Measurements from ENCODE around the gene ARHGEF28.

DNA sequence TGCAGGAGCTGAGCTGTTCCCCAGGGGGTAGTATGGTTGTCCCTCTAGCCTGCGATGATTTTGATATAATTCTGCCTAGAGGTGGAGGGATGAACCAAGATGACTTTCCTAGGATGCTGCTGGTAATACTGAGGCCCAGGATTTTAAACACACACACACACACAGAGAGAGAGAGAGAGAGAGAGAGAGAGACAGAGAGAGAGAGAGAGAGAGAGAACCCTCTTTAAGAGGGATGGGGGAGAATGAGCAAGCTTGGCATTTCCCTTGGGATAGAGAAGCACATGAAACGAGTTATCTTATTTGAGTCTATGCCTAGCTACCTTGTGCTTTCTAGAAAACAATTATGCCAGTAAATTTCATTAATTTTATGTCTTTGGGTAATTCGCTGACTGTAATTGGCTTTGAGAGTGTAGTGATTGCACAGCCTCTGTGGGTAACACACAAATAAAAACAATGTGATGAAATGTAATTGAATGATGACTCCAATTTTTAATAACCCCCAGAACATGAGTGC is 338.4 kb downstream of the ARHGEF28 start:
- TF ChIP-seq POLR2A (IDR thresholded peaks at IDR 0.05; ENCODE audit: low read depth, low read length), result no peak
- no peak for TF ChIP-seq TAF1 (IDR thresholded peaks at IDR 0.05; ENCODE audit: borderline replicate concordance, low read depth, low read length)
